CD4-positive, alpha-beta T cell treated with Interleukin-1 beta for 1 hour (primary cell): ENCODE data around the gene FGF19.
A peak's percentile ranks its signal among the peaks of the same experiment; 100 is the strongest.
"Not testable (repeated sequence)": the region's sequence is repeated elsewhere in the genome, so short reads cannot be mapped to it uniquely, and the experiment has no call there.

Experiments used
- DNase-seq, 2 donors: peaks; one replicate each; pipeline ENCODE4 v3.0.0-alpha.2; 2020 to 2022

Gene FGF19

GRCh38 chr11:69695581-69695980 is 8.2 kb downstream of the FGF19 start:
- no peak for DNase-seq

- DNase-seq, result no peak
Measured at GRCh38 chr11:69694781-69695180, 9.0 kb downstream of the FGF19 start.

GRCh38 chr11:69692422-69692821 is 11.4 kb downstream of the FGF19 start:
- no peak for DNase-seq

- no peak for DNase-seq
Measured at GRCh38 chr11:69691463-69691862, 12.4 kb downstream of the FGF19 start.

GRCh38 chr11:69689484-69690319 is 14.1 kb downstream of the FGF19 start:
- DNase-seq, result no peak

- DNase-seq, result not testable (repeated sequence)
Measured at GRCh38 chr11:69687969-69688771, 15.7 kb downstream of the FGF19 start.

- no peak for DNase-seq
Measured at GRCh38 chr11:69686856-69687255, 17.0 kb downstream of the FGF19 start.

- DNase-seq, result no peak
Measured at GRCh38 chr11:69686452-69686851, 17.4 kb downstream of the FGF19 start.

- DNase-seq, result no peak
Measured at GRCh38 chr11:69685348-69685747, 18.5 kb downstream of the FGF19 start.

GRCh38 chr11:69684651-69685050 is 19.2 kb downstream of the FGF19 start:
- DNase-seq, result no peak

- no peak for DNase-seq
Measured at GRCh38 chr11:69683764-69684333, 20.0 kb downstream of the FGF19 start.

- no peak for DNase-seq
Measured at GRCh38 chr11:69682681-69683326, 21.0 kb downstream of the FGF19 start.

- no peak for DNase-seq
Measured at GRCh38 chr11:69682221-69682620, 21.6 kb downstream of the FGF19 start.

- no peak for DNase-seq
Measured at GRCh38 chr11:69680688-69681087, 23.1 kb downstream of the FGF19 start.

GRCh38 chr11:69677749-69678148 is 26.1 kb downstream of the FGF19 start:
- no peak for DNase-seq

GRCh38 chr11:69674886-69675714 is 28.7 kb downstream of the FGF19 start, which contains the start of gene LTO1:
Gene LTO1 (minus strand): TSS chr11:69675353. CDS start chr11:69675239, 114 bp downstream.
- DNase-seq, result peak; percentile 93

- peak in 1 of 2 donors; percentile 3 for DNase-seq
Measured at GRCh38 chr11:69674267-69674885, 29.4 kb downstream of the FGF19 start.

- no peak for DNase-seq
Measured at GRCh38 chr11:69671734-69672465, 31.9 kb downstream of the FGF19 start.

- peak; percentile 56 to 59 for DNase-seq
Measured at GRCh38 chr11:69670158-69670845, 33.5 kb downstream of the FGF19 start.

GRCh38 chr11:69669486-69669885 is 34.3 kb downstream of the FGF19 start:
- no peak for DNase-seq
